Adrenal gland (tissue), 5 donors: ENCODE measurements around the gene KCNMA1.

ENCODE experiments used
- CTCF ChIP-seq, 6 experiments: fragments of 450-650 bp in 4 of 6; fragments of 200-600 bp in 2 of 6; sonication (generic) in 1 of 6; IDR thresholded peaks; 1 replicate in 5 of 6; 2 replicates in 1 of 6; pipeline versions ENCODE4 v1.5.1 to v1.8.0; 2016 to 2021; ENCODE audit warnings: antibody characterized with exemption in 6 of 6, mild to moderate bottlenecking in 2 of 6, moderate library complexity in 1 of 6
- POLR2A ChIP-seq, 2 donors: fragments of 450-650 bp; IDR thresholded peaks; one replicate each; pipeline ENCODE4 v1.6.1; 2017; ENCODE audit warnings: antibody characterized with exemption in 2 of 2, mild to moderate bottlenecking in 2 of 2, moderate library complexity in 1 of 2
- donor health status: DM: no; HTN: no; CAD: no.

DNA sequence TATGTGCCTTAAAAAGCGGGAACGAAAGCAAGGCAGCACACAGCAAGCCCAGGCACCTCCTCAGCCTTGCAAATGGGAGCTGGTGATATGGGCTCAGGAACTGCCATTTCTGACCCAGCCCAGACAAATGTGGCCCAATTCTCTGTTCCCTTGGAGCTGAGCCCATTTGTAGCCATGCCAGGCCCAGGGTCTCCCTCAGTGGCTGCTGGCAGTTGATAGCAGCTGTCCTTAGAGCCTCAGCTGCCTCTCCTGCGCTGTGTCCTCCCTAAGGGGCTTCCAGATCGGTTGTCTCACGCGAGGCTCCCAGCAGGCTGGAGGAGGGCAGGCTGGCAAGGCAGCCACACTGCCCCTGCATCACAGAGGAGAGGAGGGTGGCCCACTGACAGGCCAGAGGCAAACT, 275.8 kb downstream of the KCNMA1 start:
- no peak for TF ChIP-seq POLR2A (IDR thresholded peaks at IDR 0.05)
- TF ChIP-seq CTCF (IDR thresholded peaks at IDR 0.05): no peak
